HG02973 (cell line): ENCODE results near the gene CCDC3.
"Not testable (repeated sequence)": the region's sequence is repeated elsewhere in the genome, so short reads cannot be mapped to it uniquely, and the experiment has no call there.

Experiments
- ATAC-seq: cut with Tn5 transposase; IDR thresholded peaks from one replicate; pipeline ENCODE4 v1.9.1; 2021; ENCODE audit warnings: moderate library complexity; ENCODE audit not compliant: unreplicated experiment

The CCDC3 gene

DNA sequence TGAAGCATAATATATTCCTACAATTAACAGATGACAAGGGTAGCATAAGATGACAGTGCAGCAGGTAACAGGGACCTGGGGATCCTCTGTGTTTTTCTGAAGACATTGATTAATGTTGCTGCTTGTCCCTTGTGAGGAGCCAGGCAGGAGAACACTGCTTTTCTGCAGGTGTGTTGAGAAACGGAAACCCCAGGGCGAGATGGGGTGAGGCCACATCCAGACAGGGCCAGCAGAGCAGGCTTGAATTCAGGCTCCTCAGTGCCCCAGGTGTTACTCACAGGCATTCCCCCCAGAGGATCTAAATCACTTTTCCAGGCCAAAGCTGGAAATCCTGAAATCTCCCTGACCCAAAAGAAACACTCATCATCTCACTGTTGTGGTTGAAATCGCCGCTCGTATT is 105.3 kb downstream of the CCDC3 start:
- no peak for ATAC-seq

DNA sequence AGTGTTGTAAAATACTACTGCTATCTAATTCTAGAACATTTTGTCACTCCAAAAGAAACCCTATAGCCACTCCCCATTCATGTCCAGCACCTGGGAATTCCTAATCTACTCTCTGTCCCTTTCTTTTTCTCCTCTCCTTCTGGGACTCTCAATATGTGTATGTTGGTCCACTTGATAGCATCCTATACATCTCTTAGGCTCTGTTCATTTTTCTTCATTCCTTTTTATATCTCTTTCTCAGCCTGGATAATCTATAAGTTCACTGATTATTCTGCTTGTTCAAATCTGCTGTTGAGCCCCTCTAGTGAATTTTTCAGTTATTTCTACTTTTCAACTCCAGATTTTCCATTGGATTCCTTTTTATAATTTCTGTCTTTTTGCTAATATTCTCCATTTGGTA is 108.6 kb downstream of the CCDC3 start:
- ATAC-seq = no peak

DNA sequence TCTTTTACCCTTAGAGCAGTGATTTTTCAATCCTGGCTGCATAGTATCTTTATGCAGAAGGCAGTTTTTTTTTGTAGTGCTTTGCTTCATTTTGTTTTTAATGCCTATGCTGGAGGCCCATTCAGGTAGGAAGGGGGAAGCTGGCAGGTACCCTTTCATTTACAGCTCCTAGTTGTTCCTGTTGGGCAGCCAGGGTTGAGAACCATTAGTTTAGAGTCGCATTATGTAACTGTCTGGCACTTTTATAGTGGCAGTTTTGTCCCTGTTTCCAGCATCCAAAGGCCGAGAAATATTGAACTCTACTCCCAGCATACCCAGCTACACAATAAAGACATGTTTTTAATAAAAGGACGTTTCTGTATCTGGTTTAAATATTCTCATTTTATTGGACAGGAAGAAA is 110.6 kb downstream of the CCDC3 start:
- ATAC-seq = no peak

DNA sequence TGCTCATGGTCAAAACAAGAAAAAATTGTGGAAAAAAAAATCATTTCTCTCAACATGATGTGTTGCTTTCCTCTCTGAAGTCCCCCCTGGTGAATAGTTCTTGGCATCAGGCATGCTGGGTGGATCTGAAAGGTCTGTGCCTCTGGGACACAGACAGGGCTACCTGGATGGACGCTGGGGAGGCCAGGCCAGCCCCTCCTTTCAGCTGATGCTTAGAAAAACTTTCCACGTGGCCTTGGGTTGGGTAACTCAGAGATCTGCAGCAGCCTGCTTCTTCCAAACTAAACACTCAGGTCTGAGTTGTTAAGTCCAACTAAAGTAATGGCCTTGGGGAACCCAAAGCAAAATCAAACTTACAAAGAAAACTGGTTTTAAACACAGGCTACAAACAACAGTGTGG is 113.0 kb downstream of the CCDC3 start:
- ATAC-seq = no peak

DNA sequence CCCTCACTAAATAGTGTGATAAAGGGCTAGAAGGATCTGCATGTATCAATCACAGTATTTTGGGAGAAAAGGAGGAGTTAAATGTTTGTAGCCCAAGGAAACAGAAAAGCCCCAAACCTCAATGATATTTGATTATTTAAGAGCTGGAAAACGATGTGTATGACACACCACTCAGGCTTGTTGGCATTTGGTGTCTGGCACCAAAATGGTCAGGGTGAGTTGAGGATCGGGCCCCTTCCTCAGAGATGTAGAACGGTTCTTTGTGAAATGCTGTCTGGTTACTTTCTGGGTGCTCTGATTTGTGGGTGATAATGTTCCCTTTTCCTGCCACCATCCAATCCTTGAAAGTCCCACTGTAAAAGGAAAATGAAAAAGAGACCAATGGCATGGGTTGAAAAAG is 113.7 kb downstream of the CCDC3 start:
- no peak for ATAC-seq

DNA sequence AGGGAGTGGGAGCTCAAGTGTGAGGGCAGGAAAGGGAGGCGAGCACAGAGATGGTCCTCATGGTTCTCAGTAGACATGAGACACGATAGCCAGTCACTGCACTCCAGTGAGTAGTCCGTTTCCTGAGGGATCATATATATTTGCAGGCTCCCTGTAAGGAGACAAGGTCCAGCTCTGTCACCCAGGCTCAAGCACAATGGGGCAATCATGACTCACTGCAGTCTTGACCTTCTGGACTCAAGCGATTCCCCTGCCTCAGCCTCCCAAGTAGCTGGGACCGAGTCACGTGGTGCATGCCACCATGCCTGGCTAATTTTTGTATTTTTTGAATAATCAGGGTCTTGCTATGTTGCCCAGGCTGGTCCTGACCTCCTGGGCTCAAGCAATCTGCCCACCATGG is 116.7 kb downstream of the CCDC3 start:
- no peak for ATAC-seq

DNA sequence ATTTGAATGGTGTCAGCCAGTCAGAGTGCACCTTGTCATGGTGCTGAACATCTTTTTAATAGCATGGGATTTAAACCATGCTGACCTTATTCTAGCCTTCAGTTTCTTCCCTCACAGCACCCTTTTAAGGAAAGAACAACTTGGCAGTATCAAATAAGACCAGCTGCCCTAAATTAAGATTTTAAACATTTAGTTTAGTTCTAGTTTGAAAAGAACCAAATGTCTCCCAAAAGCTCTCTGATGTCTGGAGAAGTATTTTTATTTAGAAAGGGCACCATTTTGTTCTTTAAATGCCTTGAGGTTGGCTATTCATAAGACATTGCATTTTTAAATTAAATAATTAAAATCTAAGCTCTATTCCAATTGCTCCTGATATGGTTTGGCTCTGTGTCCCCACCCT is 121.1 kb downstream of the CCDC3 start:
- ATAC-seq = no peak

DNA sequence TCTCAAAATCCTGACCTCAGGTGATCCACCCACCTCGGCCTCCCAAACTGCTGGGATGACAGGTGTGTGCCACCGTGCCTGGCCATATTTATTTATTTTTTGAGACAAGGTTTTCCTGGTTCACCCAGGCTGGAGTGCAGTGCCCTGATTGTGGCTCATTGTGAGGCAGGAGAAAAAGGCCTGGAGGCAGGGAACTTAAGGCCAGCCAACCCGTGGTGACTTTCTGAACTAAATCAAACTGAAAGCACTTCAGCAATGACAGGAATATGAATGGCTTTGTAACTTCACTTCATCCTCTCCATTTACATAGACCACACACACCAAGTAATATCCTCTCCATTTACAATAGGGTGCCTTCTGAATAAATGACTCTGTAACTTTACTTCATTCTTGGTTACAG is 124.4 kb downstream of the CCDC3 start:
- ATAC-seq = no peak

DNA sequence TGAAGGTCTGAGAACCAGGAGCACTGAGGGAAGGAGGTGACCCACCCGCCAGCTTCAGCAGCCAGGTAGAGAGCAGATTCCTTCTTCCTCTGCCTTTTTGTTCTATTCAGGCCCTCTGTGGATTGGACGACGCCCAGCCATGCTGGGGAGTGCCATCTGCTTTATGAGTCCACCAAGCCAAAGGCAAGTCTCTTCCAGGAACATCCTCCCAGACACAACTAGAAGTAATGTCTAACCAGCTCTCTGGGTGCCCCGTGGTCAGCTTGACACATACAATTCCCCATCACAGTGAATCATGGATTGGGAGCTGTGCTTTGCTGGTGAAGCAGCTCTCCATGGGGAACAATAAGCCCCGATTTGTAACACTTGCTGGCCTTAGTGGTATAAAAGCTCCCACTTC is 125.2 kb downstream of the CCDC3 start:
- no peak for ATAC-seq

DNA sequence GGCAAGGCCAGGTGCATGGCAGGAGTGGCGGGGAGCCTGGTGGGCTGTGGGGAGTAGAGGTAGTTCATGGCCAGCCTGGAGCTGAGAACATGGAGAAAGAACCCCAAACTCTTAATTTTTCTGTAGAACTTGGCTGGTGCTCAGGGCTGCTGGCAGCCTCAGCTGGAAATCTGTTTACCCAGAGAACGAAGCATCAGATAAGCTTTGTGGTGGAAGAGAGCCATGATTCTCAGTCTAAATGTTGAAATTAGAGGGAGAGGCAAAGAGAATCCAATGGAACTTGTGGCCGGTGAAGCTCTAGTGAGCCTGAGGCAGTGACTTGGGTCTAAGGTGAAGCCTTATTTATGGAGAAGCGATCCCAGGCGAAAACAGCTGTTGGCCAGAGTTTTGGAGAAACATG is 126.4 kb downstream of the CCDC3 start:
- no peak for ATAC-seq

DNA sequence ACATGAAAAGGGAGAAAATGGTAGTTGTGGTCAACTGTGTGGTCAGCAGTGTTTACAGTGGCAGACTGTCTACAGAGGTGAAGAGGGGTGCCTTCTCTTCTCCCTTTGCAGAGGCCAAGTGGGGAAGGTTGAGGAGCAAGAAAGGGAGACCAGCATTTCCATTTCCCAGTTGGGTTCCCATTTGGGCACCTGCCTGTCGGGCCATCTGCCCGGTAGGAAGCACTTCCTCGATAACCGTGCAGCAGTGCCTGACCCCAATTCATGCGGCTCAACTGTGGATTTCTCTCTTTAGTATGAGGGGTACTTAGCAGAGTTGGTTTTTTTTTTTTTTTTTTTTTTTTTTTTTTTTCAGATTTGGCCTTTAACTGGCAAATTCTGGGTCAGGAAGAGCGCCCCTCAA is 127.0 kb downstream of the CCDC3 start:
- no peak for ATAC-seq

DNA sequence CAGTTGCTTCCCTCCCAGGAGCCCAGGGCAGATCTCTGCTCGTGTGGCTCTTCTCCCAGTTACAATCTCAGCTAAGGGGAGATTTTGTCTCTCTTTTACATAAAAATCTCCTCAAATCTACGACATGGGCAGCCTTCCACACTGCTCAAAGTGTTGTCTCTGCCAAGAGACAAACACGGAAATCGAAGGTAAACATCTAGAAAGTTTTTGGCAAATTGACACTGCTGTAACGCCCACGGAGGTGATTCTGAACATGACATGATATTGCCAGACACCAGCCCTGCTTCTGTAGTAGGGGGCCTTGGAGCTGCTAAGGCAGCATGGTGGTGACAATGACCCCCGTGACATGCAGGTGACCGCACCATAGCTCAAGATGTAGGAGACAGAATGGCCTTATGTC is 128.3 kb downstream of the CCDC3 start:
- no peak for ATAC-seq

DNA sequence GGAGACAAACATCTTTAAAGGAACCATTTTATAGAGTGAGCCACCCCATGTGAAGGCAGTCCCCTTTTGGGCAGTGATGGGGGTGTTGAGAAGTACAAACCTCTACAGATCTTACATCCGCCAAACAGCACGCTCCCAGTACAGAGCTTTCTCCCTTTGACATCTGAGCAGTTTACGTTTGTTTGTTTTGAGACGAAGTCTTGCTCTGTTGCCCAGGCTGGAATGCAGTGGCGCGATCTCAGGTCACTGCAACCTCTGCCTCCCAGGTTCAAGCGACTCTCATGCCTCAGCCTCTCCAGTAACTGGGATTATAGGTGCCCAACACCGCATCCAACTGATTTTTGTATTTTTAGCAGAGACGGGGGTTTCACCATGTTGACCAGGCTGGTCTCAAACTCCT is 128.9 kb downstream of the CCDC3 start:
- no peak for ATAC-seq

DNA sequence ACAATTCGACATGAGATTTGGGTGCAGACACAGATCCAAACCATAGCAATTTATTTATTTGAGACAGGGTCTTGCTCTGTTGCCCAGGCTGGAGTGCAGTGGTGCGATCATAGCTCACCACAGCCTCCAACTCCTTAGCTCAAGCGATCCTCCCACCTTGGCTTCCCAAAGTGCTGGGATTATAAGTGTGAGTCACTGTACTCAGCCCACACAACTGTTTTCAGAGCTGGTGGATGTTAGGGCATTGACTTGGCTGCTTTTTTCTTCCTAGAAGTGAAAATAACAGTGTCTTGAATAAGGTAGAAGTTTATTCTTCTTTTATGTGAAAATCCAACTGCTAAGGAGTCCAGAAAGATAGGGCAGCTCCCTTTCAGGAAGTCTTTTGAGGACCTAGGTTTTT is 132.1 kb downstream of the CCDC3 start:
- ATAC-seq = no peak

DNA sequence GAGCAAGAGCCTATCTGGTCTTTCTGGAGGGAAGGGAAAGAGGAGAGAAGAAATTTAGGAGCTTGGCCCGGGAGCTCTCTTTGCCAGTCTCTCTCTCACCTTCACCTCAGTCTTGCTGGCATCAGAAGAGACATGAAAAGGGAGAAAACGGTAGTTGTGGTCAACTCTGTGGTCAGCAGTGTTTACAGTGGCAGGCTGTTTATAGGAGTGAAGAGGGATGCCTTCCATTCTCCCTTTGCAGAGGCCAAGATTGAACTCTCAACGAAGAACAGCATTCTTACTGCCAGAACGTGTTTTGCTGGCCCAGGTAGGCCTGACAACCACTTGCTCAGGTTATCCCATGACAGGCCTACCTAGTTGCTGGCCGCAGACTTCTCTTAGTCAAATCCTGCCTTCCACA is 133.3 kb downstream of the CCDC3 start:
- ATAC-seq = no peak

DNA sequence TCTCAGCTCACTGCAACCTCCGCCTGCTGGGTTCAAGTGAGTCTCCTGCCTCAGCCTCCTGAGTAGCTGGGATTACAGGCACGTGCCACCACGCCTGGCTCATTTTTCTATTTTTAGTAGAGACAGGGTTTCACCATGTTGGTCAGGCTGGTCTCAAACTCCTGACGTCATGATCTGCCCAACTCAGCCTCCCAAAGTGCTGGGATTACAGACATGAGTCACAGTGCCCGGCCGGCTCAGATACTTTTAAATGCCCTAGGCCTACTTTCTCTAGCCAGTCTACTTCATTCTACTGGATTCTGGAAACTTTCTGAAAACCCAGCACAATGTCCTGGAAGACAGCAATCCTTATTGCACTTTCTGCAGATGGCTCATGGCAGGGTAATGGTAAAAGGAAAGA is 136.0 kb downstream of the CCDC3 start:
- not testable (repeated sequence) for ATAC-seq

DNA sequence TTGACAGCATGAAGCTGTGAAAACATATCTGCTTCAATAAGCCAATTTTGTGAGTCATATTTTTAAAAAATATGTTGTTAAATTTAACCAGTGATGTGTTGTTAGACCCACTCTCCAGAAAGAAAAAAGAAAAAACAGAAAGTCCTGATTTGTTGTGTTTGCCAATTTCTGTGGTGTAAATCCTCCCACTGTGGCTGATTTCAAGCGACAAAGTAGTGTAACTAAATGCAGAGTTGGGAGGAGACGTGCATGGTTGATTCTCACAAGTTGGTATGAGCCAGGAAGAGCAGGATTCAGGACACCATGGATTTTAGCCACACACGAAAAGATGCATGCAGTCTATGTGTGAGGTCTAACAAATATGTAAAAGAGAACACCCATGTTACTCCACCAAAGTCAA is 139.1 kb downstream of the CCDC3 start:
- ATAC-seq = no peak

DNA sequence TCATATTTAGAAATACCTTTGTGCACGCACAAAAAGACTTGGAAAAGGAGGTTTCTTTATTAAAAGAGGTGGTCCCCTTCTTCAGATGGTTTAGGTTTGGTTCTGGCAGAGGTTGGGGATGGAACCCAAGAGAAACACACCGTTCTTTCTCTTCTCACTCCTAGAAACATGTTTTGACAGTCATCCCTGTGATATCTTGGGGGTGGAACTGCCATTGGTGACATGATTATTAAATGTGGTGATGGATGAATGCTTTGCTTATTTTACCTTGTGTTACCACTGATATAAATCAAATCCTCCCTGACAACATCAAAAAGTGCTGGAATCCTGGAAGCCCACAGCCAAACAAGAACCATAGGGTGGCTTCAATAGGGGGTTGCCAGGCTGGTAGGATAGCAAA is 146.5 kb downstream of the CCDC3 start:
- ATAC-seq = no peak

DNA sequence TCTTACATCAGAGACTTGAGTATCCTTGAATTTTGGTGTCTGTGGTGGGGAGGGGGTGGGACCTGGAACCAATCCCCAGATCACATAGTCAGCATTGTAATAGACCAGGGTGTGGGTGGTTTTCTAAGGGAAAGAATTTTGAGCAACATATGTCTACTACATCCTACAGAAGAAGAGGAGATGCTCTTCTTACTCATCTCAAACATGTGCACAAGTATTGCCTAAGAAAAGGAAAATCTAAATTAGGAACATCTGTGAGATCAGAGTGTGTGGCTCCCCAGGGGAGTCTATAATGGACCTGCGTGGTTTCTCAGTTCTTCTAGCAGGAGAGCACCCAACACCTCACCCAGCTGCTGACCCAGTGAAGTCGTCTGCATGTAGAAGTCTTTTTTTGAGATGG is 148.8 kb downstream of the CCDC3 start:
- ATAC-seq = no peak

DNA sequence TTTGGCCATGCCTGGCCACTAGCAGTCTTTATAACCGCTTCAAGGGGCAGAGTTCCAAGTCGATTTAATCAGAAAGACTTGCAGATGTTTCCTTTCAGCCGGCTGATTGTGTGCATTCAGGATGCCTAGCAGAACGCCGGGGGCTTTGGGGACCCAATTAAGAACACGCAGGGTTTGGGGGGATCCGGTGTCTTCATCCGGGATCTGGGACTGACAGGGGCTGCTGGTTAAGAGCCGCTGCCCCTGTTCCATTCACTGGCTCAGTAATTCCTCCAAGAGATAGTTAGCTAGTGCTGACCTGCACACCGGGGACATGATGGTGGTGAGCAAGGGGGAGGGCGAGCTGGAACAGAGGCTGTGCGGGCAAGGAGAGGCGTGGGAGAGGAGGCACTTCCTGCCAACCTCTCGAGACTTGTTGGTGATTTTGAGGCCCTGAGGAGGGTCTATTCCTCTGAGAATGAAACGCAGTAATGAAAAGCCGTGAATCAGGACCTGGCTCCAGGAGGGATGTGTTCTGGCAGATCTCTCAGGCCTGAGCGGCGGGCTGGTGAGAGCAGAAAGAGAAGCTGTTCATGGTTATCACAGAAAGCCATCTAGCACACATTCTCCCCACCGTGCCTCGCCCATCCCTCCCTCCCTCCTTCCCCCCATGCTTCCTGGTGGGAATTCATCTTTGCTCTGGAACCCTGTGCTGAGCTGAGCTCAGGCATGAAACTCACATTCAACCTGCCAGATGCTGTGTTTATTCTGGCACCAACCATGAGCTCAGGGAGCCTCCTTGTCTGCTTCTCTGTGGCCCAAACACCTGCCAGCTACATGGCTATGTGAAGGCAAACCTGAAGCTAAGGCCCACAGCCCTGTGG is 152.0 kb downstream of the CCDC3 start:
- ATAC-seq = no peak

DNA sequence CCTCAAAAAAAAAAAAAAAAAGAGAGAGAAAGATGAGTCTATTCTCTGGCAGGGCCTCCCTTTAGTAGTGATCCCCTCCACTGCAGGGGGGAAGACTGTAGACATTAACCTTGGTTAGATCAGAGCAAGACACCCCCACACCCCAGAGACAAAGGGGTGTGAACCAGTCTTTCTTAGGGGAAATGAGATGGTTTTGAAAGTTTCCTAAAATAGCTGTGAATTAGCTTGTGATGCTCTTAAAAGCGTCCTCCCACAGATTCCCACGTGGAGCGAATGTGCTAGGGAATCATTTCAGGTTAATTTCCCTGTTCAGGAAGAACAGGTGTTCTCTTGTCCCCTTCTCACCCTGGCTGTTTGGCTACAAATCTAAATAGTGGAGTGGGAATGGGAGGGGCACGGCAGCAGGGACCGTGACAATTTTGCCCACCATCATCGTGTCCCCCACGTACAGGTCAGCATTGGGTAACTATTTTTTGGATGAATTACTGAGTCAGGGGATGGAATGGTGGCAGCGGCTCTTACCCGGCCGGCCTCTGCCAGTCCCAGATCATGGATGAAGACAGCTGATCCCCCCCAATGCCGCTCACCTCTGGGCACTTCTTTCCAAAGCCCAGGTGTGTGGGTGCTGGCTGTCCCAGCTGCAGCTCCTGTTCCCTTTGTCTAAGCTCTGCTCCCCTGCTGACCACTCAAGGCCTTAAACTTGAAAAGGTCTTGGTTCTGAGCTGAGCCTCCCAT is 152.9 kb downstream of the CCDC3 start:
- ATAC-seq = no peak

DNA sequence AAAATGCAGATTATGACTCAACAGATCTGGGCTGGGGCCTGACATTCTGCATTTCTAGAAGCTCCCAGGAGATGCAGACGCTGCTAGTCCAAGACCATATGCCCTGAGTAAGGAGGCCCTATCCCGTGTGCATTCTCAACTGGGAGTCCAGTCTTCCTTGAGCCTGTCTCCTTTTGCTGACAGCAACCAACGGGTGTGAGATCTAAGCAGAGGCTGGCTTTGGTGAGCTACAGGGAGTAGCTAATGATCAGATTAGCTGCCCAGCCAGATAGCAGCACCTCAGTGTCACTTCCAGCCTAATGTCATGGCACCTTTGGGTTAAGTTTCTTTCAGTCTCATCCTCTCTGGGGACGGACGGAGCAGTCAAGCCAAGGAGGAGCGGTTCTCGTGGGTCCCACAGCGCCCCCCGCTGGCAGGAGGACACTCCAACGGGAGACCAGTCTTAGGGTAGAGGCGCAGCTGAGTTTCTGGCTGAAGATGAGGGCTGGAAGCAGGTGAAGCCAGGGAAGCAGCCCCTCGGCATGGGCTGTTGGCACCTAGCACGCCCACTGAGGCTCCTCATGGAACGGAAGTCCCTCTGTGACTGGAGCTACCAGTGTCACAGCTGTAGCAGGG is 154.0 kb downstream of the CCDC3 start:
- ATAC-seq = no peak
